Cardiac muscle cell (in vitro differentiated cells and primary cell): ENCODE data around the gene MIPOL1. TPM values are rescaled to one million over a fixed set of nuclear protein-coding genes. Genes with fewer than 3 reads are reported as not detected.

Experiments
- DNase-seq, 2 donors: peaks; one replicate each; pipeline versions ENCODE4 v3.0.0 to v3.0.0-alpha.2; 2010 to 2017; ENCODE audit warnings: low read depth in 1 of 2, low spot score in 1 of 2
- H3K27ac ChIP-seq: fragments of 200-600 bp; sonication (generic); 2 replicates; pipeline ENCODE4 v1.5.1; 2016
- H3K27me3 ChIP-seq: fragments of 200-600 bp; sonication (generic); 2 replicates; pipeline ENCODE4 v1.6.0; 2016; ENCODE audit warnings: control low read depth
- H3K36me3 ChIP-seq: fragments of 200-600 bp; sonication (generic); 2 replicates; pipeline ENCODE4 v1.5.1; 2016; ENCODE audit warnings: control low read depth
- H3K4me1 ChIP-seq: fragments of 200-600 bp; sonication (generic); 2 replicates; pipeline ENCODE4 v1.8.1; 2017; ENCODE audit warnings: low read depth, mild to moderate bottlenecking, mixed run types
- H3K4me3 ChIP-seq: fragments of 200-600 bp; sonication (generic); 2 replicates; pipeline ENCODE4 v1.5.1; 2016; ENCODE audit warnings: mild to moderate bottlenecking
- H3K9me3 ChIP-seq: fragments of 200-600 bp; sonication (generic); 2 replicates; pipeline ENCODE4 v1.5.1; 2017; ENCODE audit warnings: low read depth, mild to moderate bottlenecking, control low read depth
- CTCF ChIP-seq: IDR thresholded peaks from 2 replicates; pipeline ENCODE4 v1.5.1; 2012; ENCODE audit warnings: low read depth, mild to moderate bottlenecking, low read length
- polyA plus RNA-seq: library from polyadenylated mRNA; unstranded; fragments of >200 nt; fragmentation: Nextera tagmentation; extraction: Ambion mirVana; gene quantifications from 2 replicates; pipeline ENCODE4 v1.2.1, GENCODE V29; 2016
- total RNA-seq: library from RNA; depleted of rRNA; stranded (reverse); fragments of >200 nt; gene quantifications from 2 replicates; pipeline ENCODE4 v1.2.3, GENCODE V29; 2016

The MIPOL1 gene
- total and polyA plus RNA-seq, 2 experiments from 2014 or later, result 7.3 to 8.4 TPM

GRCh38 chr14:37165794-37166193, 31.9 kb upstream of the MIPOL1 start:
- Histone ChIP-seq H3K27ac (no peak overlapping the region), H3K4me1 (no peaks in the 10 kb centered on the region), H3K4me3 (no peak overlapping the region), H3K9me3 (no peaks in the 10 kb centered on the region), H3K36me3 (no peaks in the 10 kb centered on the region), H3K27me3 (no peaks in the 10 kb centered on the region)
- TF ChIP-seq CTCF, result no peak
- DNase-seq, result no peak

GRCh38 chr14:37167151-37168047, 30.3 kb upstream of the MIPOL1 start:
- TF ChIP-seq CTCF, result no peak
- H3K36me3 ChIP-seq, result no peaks in the 10 kb centered on the region
- no peak overlapping the region for H3K27ac ChIP-seq
- H3K4me3 ChIP-seq, result no peak overlapping the region
- H3K9me3 ChIP-seq, result no peaks in the 10 kb centered on the region
- no peak for DNase-seq
- no peaks in the 10 kb centered on the region for H3K4me1 ChIP-seq
- H3K27me3 ChIP-seq, result no peaks in the 10 kb centered on the region

GRCh38 chr14:37168721-37169120, 29.0 kb upstream of the MIPOL1 start:
- DNase-seq, result peak in 1 of 2 donors; percentile 14
- TF ChIP-seq CTCF, result no peak
- peaks cover 7% of the 10 kb centered on the region for H3K4me1 ChIP-seq
- no peaks in the 10 kb centered on the region for H3K9me3 ChIP-seq
- H3K4me3 ChIP-seq, result no peak overlapping the region
- H3K27me3 ChIP-seq, result no peaks in the 10 kb centered on the region
- no peaks in the 10 kb centered on the region for H3K36me3 ChIP-seq
- H3K27ac ChIP-seq, result no peak overlapping the region

GRCh38 chr14:37170237-37170636, 27.5 kb upstream of the MIPOL1 start:
- TF ChIP-seq CTCF, result no peak
- DNase-seq, result no peak
- H3K36me3 ChIP-seq, result no peaks in the 10 kb centered on the region
- H3K9me3 ChIP-seq, result no peaks in the 10 kb centered on the region
- H3K4me3 ChIP-seq, result no peak overlapping the region
- no peak overlapping the region for H3K27ac ChIP-seq
- peaks cover 7% of the 10 kb centered on the region for H3K4me1 ChIP-seq
- H3K27me3 ChIP-seq, result no peaks in the 10 kb centered on the region

- H3K4me3 ChIP-seq, result no peak overlapping the region
- no peak overlapping the region for H3K27ac ChIP-seq
- peaks cover 7% of the 10 kb centered on the region for H3K4me1 ChIP-seq
- H3K27me3 ChIP-seq, result no peaks in the 10 kb centered on the region
- no peak for DNase-seq
- TF ChIP-seq CTCF, result no peak
- no peaks in the 10 kb centered on the region for H3K9me3 ChIP-seq
- no peaks in the 10 kb centered on the region for H3K36me3 ChIP-seq
These were observed 26.7 kb upstream of the MIPOL1 start for GRCh38 chr14:37170993-37171392.
